Stimulated activated CD4-positive, alpha-beta T cell treated with anti-CD3 and anti-CD28 coated beads, Interleukin-1b, Interleukin-23, amount 100 ng/mL, for 48 hours (primary cell): ENCODE data around the gene CTNNAL1.
"Not testable (repeated sequence)": the region's sequence is repeated elsewhere in the genome, so short reads cannot be mapped to it uniquely, and the experiment has no call there.

Source experiments
- DNase-seq: peaks from one replicate; pipeline ENCODE4 v3.0.0-alpha.2; 2020

The CTNNAL1 gene, protein sequence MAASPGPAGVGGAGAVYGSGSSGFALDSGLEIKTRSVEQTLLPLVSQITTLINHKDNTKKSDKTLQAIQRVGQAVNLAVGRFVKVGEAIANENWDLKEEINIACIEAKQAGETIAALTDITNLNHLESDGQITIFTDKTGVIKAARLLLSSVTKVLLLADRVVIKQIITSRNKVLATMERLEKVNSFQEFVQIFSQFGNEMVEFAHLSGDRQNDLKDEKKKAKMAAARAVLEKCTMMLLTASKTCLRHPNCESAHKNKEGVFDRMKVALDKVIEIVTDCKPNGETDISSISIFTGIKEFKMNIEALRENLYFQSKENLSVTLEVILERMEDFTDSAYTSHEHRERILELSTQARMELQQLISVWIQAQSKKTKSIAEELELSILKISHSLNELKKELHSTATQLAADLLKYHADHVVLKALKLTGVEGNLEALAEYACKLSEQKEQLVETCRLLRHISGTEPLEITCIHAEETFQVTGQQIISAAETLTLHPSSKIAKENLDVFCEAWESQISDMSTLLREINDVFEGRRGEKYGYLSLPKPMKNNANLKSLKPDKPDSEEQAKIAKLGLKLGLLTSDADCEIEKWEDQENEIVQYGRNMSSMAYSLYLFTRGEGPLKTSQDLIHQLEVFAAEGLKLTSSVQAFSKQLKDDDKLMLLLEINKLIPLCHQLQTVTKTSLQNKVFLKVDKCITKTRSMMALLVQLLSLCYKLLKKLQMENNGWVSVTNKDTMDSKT

GRCh38 chr9:109012876-109013678 lies at the start of gene CTNNAL1:
Gene CTNNAL1, minus strand, starts transcription at chr9:109013499. Its CDS starts 57 bp downstream, at chr9:109013442.
- peak; percentile 80 for DNase-seq

DNA sequence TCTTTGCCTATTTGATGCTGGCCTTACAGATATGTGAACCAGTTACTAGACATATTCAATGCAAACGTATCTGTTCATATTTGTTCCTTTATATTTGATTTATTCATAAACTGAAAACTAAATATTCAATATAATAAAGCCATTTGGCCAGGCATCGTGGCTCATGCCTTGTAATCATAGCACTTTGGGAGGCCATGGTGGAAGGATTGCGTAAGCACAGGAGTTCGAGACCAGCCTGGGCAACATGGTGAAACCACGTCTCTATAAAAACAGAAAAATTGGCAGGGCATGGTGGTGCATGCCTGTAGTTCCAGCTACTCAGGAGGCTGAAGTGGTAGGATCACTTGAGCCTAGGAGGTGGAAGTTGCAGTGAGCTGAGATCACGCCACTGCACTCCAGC lies 49.2 kb upstream of the CTNNAL1 start:
- DNase-seq = no peak

DNA sequence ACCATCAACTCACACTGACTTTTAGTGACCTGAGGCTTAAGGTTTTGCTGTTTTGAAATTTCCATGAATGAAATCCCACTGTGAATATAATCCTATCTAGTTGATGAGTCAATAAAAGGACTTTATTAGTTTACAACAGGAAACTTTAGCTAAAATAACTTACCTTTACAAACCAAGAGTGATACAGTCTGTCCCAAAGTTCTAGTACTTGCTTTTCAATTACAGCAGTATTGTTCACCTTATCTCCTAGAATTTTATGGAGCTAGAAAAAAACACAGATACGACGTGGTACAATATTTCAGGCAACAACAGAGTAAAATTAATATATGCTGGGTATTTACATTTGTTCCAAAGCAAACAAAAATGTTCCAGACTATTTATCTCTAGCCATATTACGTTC lies 46.9 kb upstream of the CTNNAL1 start:
- DNase-seq = no peak

- DNase-seq = not testable (repeated sequence)
These were observed 39.8 kb upstream of the CTNNAL1 start for GRCh38 chr9:109053121-109053520.

- DNase-seq = no peak
These were observed 39.1 kb upstream of the CTNNAL1 start for GRCh38 chr9:109052416-109052815.

GRCh38 chr9:109051733-109052132 lies 38.4 kb upstream of the CTNNAL1 start:
- DNase-seq = no peak

DNA sequence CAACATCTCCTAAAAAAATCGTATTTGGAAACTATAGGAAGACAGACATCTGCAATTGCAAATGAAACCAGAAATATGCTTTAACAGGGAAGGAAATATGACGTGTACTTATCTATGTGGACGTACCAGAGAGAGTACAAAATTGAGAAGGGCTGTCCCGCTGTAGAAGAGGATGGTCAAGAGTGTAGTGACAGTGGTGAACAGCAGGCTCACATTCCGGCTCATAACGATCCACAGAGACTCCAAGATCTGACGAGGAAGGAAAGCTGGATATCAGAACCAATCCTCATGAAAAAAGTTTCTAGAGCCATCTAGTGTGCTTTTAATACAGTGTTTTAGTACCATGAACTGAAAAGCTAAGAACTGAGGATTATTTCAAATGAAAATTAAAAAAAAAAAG lies 37.1 kb upstream of the CTNNAL1 start:
- no peak for DNase-seq

GRCh38 chr9:109048822-109049221 lies 35.5 kb upstream of the CTNNAL1 start:
- DNase-seq = no peak

GRCh38 chr9:109047259-109047658 lies 34.0 kb upstream of the CTNNAL1 start:
- DNase-seq = no peak

GRCh38 chr9:109046346-109046745 lies 33.0 kb upstream of the CTNNAL1 start:
- no peak for DNase-seq

DNA sequence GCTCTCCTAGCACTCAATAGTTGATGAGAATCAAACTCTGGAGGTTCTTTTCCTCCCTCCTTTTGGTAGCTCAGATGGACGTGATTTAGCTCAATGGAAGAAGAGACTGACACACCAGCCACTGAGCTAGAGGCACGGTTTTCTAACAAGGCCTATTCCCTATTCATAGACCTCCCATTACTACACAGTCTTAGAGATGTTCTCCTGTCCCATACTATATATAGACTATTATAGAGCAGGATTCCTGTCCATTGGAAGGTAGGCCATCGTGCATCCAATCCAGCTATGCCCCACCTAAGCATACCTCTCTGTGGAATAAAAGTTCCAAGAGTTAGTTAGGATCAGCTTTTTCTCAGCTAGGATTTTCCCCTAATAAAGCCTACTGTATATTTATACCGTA lies 30.3 kb upstream of the CTNNAL1 start:
- no peak for DNase-seq

DNA sequence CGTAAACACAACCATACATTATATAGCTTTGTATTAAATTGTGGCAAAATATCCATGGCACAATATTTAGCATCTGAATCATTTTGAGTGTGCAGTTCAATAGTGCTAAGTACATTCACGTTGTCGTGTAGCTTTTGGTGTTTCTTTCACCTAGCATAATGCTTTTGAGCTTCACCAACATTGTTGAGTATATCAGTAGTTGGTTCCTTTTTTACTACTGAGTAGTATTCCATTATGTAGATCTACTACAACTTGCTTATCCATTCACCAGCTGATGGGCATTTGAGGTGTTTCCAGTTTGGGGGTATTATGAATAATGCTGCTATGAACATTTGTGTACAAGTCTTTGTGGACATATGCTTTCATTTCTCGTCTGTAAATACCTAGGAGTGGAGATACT lies 27.3 kb upstream of the CTNNAL1 start:
- no peak for DNase-seq

- no peak for DNase-seq
These were observed 26.2 kb upstream of the CTNNAL1 start for GRCh38 chr9:109039539-109039938.

- no peak for DNase-seq
These were observed 24.8 kb upstream of the CTNNAL1 start for GRCh38 chr9:109037946-109038715.

DNA sequence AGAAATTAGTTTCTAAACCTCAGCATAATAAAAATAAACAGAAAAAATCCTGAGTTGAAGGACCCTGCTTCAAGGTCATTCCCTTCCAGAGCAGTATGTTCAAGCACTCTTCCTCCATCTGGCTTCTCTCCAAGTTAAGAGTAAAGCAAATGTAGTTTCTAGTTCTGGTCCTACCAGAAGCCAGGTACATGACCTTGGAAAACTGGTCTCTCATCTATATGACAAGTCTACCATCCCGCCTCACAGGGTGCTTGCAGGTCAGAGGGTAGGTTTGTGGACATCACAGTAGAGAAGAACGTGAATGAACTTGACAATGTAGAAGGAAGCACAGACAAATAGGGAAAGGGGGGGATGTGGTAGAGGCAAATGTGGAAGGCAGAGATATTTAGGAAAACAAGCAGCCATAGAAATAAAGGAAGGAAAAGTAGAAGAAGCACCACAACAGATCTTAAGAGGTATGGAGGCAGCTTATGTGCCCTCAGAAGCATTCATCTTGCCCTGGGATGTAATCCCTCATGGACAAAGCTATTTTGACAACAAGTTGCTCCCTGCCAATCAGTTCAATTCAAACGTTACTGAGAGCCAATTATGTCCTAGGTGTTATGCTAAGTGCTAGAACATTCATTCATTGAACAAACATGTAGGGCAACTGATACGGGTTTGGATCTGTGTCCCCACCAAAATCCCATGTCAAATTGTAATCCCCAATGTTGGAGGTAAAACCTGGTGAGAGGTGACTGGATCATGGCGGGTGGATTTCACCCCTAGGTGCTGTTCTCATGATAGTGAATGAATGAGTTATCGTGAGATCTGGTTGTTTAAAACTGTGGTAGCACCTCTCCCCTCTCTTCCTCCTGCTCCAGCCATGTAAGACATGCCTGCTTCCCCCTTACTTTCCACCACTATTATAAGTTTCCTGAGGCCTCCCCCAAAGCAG lies 23.7 kb upstream of the CTNNAL1 start:
- no peak for DNase-seq

DNA sequence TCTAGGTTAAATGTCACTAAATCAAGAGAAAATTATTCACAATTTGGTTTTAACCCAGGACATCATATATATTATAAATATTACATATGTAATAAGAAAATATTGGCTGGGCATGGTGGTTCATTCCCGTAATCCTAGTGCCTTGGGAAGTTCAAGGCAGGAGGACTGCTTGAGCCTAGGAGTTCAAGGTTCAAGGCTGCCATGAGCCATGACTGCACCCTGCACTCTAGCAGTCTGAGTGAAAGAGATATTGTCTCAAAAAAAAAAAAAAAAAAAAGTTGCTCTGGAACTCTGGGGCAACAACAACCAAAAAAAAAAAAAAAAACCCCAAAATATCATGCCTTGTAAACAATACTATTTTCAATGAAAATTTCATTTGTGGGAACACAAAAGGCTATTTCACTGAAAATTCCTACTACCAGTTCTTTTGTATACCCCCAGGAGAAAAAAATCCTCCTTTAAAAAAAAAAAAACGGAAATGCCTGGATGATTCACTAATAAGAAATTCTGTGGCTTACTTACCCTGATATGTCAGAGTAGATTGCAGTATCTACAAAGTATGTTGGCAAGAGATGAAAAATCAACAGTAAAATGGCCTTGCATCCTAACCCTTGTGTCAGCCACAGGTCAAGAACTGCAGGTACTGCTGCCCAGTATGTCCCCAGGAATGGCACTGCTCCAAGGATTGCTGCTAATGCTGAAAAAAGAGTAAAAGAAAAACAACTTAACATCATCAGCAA lies 22.6 kb upstream of the CTNNAL1 start:
- DNase-seq = no peak

- DNase-seq = no peak
These were observed 20.8 kb upstream of the CTNNAL1 start for GRCh38 chr9:109033941-109034700.

GRCh38 chr9:109031241-109031640 lies 17.9 kb upstream of the CTNNAL1 start:
- no peak for DNase-seq

GRCh38 chr9:109030426-109030825 lies 17.1 kb upstream of the CTNNAL1 start:
- no peak for DNase-seq

- DNase-seq = no peak
These were observed 15.2 kb upstream of the CTNNAL1 start for GRCh38 chr9:109028457-109028856.
